HCT116 (cell line): Measurements from ENCODE around the gene SRCIN1. TPM values are rescaled to one million over a fixed set of nuclear protein-coding genes. Genes with fewer than 3 reads are reported as not detected.

ENCODE experiments used
- ATAC-seq: fragments of 200-7000 bp; cut with Tn5 transposase; 2 replicates; pipeline ENCODE4 v1.9.1; 2020; ENCODE audit warnings: mild to moderate bottlenecking, moderate library complexity
- Bru-seq: library from RNA; stranded (reverse); fragments of 400-500 nt; gene quantifications from one replicate; lab custom pipeline; 2021; lab: Mats Ljungman, UMichigan
- BruChase-seq, 2 experiments: library from RNA; stranded (reverse); fragments of 400-500 nt; gene quantifications; one replicate each; lab custom pipeline; 2021; lab: Mats Ljungman, UMichigan
- BruUV-seq: library from RNA; stranded (reverse); fragments of 400-500 nt; replicated peaks from 2 replicates; lab custom pipeline; 2021; lab: Mats Ljungman, UMichigan
- CTCF ChIA-PET: fragments of 300-600 bp; sonication (Branson Sonifier 250); formaldehyde crosslinking; loops from one replicate; lab custom pipeline; 2021; ENCODE audit warnings: antibody characterized with exemption; lab: Charles Lee
- POLR2A ChIA-PET: fragments of 300-600, 350-600 bp; sonication (Branson Sonifier 250); formaldehyde crosslinking; loops from one replicate; lab custom pipeline; 2021; ENCODE audit warnings: antibody characterized with exemption; lab: Charles Lee
- RAD21 ChIA-PET, 2 experiments: fragments of 300-600 bp; sonication (Branson Sonifier 250); formaldehyde crosslinking; loops; one replicate each; lab custom pipeline; 2023; ENCODE audit warnings: low total read pairs in 2 of 2; ENCODE audit not compliant: uncharacterized antibody in 2 of 2, unreplicated experiment in 2 of 2, low non-redundant PET in 1 of 2; lab: Charles Lee
- DNase-seq: peaks from one replicate; pipeline ENCODE4 v3.0.0-alpha.2; 2010; ENCODE audit warnings: low read depth, low spot score
- H2AFZ ChIP-seq: fragments of 200-600 bp; shearing (Covaris generic), sonication (generic); 2 replicates; pipeline ENCODE4 v1.6.1; 2017; ENCODE audit warnings: low read depth, mixed run types, mixed read lengths, antibody characterized with exemption, low read length; ENCODE audit not compliant: poor library complexity, severe bottlenecking
- H3K27ac ChIP-seq: 2 replicates; pipeline ENCODE4 v1.5.1; 2012; ENCODE audit warnings: low read depth, low read length
- H3K27me3 ChIP-seq: fragments of 200-600 bp; sonication (generic); 2 replicates; pipeline ENCODE4 v1.6.1; 2016; ENCODE audit warnings: mixed run types, low read length, mixed read lengths; ENCODE audit not compliant: insufficient read depth
- H3K36me3 ChIP-seq, 2 experiments: fragments of 200-500 bp in 1 of 2; fragments of 200-600 bp in 1 of 2; sonication (Bioruptor generic) in 1 of 2; sonication (generic) in 1 of 2; 2 replicates each; pipeline versions ENCODE4 v1.5.1 to v1.6.1; 2014 to 2016; ENCODE audit warnings: low read length in 2 of 2, inconsistent platforms in 1 of 2, mixed read lengths in 1 of 2, mixed run types in 1 of 2; ENCODE audit not compliant: insufficient read depth in 2 of 2, control insufficient read depth in 1 of 2
- H3K4me1 ChIP-seq, 2 experiments: fragments of 200-600 bp in 1 of 2; sonication (generic) in 1 of 2; 2 replicates each; pipeline versions ENCODE4 v1.5.1 to v1.6.1; 2012 to 2017; ENCODE audit warnings: low read length in 2 of 2, inconsistent platforms in 1 of 2, mild to moderate bottlenecking in 1 of 2, mixed read lengths in 1 of 2, mixed run types in 1 of 2, moderate library complexity in 1 of 2; ENCODE audit not compliant: insufficient read depth in 2 of 2, control insufficient read depth in 1 of 2
- H3K4me2 ChIP-seq: fragments of 200-600 bp; sonication (generic); 2 replicates; pipeline ENCODE4 v1.6.1; 2017; ENCODE audit warnings: mixed run types, low read length, mixed read lengths
- H3K4me3 ChIP-seq, 2 experiments: fragments of 200-600 bp in 1 of 2; sonication (generic) in 1 of 2; replicated peaks in 1 of 2; 2 replicates each; pipeline ENCODE4 v1.5.1; 2011 to 2016; ENCODE audit warnings: low read length in 2 of 2, control low read depth in 1 of 2, low read depth in 1 of 2, mild to moderate bottlenecking in 1 of 2, mixed read lengths in 1 of 2, mixed run types in 1 of 2
- H3K79me2 ChIP-seq: fragments of 200-600 bp; sonication (generic); 2 replicates; pipeline ENCODE4 v1.6.1; 2017; ENCODE audit warnings: mild to moderate bottlenecking, mixed run types, low read length, moderate library complexity, mixed read lengths; ENCODE audit not compliant: insufficient read depth
- H3K9ac ChIP-seq: fragments of 200-600 bp; sonication (generic); 2 replicates; pipeline ENCODE4 v1.6.1; 2016; ENCODE audit warnings: low read length, mixed read lengths
- H3K9me2 ChIP-seq: fragments of 200-600 bp; sonication (generic), shearing (Covaris generic); 2 replicates; pipeline ENCODE4 v1.6.1; 2017; ENCODE audit warnings: mixed run types, mild to moderate bottlenecking, moderate library complexity; ENCODE audit not compliant: insufficient read depth
- H3K9me3 ChIP-seq, 2 experiments: fragments of 200-500 bp in 1 of 2; fragments of 200-600 bp in 1 of 2; sonication (Bioruptor generic) in 1 of 2; sonication (generic) in 1 of 2; 2 replicates each; pipeline ENCODE4 v1.6.1; 2014 to 2017; ENCODE audit warnings: low read length in 2 of 2, mixed read lengths in 2 of 2, inconsistent platforms in 1 of 2, low read depth in 1 of 2, mild to moderate bottlenecking in 1 of 2, mixed run types in 1 of 2, moderate library complexity in 1 of 2; ENCODE audit not compliant: control insufficient read depth in 1 of 2, insufficient read depth in 1 of 2
- H4K20me1 ChIP-seq: fragments of 200-600 bp; sonication (generic), shearing (Covaris generic); 2 replicates; pipeline ENCODE4 v1.6.1; 2017; ENCODE audit warnings: mixed run types, mild to moderate bottlenecking, moderate library complexity; ENCODE audit not compliant: insufficient read depth
- EGR1 ChIP-seq: IDR thresholded peaks from 2 replicates; pipeline ENCODE4 v1.6.1; 2012; ENCODE audit warnings: low read depth
- JUND ChIP-seq: IDR thresholded peaks from 2 replicates; pipeline ENCODE4 v1.6.1; 2012
- POLR2AphosphoS5 ChIP-seq: IDR thresholded peaks from 2 replicates; pipeline ENCODE4 v1.6.1; 2011; ENCODE audit warnings: mild to moderate bottlenecking, low read depth, low read length, moderate library complexity
- RAD21 ChIP-seq: IDR thresholded peaks from 2 replicates; pipeline ENCODE4 v1.6.1; 2012; ENCODE audit warnings: low read depth, mild to moderate bottlenecking
- SIN3A ChIP-seq: IDR thresholded peaks from 2 replicates; pipeline ENCODE4 v1.6.1; 2012; ENCODE audit warnings: low read depth
- TCF7L2 ChIP-seq: IDR thresholded peaks from 2 replicates; pipeline ENCODE4 v1.7.0; 2011; ENCODE audit warnings: borderline replicate concordance, inconsistent platforms; ENCODE audit not compliant: insufficient read depth, insufficient read length; ENCODE audit errors: extremely low read depth
- intact Hi-C: fragments of 100-400 bp; cut with micrococcal nuclease; formaldehyde crosslinking; loops from 2 replicates; pipeline ENCODE4 v1.10.0; 2022
- long read RNA-seq: library from polyadenylated mRNA; unstranded; transcript quantifications from one replicate; pipeline ENCODE4 v2.0.0, GENCODE V29; 2021; ENCODE audit not compliant: unreplicated experiment
- polyA plus RNA-seq: library from polyadenylated mRNA; unstranded; fragments of >200 nt; gene quantifications from 2 replicates; pipeline ENCODE4 v1.2.1, GENCODE V29; 2012; ENCODE audit warnings: missing spikeins
- total RNA-seq: library from RNA; stranded (reverse); gene quantifications from one replicate; pipeline ENCODE4 v1.2.1, GENCODE V29; 2021; ENCODE audit not compliant: unreplicated experiment
- TF ChIP-seq, protein P1 (sequence below), 3 experiments: fragments of 200-600 bp in 1 of 3; sonication (generic) in 1 of 3; IDR thresholded peaks in 2 of 3; conservative IDR thresholded peaks in 1 of 3; 2 replicates each; pipeline ENCODE4 v1.5.1; 2012 to 2017; ENCODE audit warnings: low read depth in 2 of 3, low read length in 2 of 3, antibody characterized with exemption in 1 of 3, borderline replicate concordance in 1 of 3, control low read depth in 1 of 3, mild to moderate bottlenecking in 1 of 3, mixed read lengths in 1 of 3, mixed run types in 1 of 3, moderate library complexity in 1 of 3; ENCODE audit not compliant: insufficient read depth in 1 of 3

The SRCIN1 gene, protein sequence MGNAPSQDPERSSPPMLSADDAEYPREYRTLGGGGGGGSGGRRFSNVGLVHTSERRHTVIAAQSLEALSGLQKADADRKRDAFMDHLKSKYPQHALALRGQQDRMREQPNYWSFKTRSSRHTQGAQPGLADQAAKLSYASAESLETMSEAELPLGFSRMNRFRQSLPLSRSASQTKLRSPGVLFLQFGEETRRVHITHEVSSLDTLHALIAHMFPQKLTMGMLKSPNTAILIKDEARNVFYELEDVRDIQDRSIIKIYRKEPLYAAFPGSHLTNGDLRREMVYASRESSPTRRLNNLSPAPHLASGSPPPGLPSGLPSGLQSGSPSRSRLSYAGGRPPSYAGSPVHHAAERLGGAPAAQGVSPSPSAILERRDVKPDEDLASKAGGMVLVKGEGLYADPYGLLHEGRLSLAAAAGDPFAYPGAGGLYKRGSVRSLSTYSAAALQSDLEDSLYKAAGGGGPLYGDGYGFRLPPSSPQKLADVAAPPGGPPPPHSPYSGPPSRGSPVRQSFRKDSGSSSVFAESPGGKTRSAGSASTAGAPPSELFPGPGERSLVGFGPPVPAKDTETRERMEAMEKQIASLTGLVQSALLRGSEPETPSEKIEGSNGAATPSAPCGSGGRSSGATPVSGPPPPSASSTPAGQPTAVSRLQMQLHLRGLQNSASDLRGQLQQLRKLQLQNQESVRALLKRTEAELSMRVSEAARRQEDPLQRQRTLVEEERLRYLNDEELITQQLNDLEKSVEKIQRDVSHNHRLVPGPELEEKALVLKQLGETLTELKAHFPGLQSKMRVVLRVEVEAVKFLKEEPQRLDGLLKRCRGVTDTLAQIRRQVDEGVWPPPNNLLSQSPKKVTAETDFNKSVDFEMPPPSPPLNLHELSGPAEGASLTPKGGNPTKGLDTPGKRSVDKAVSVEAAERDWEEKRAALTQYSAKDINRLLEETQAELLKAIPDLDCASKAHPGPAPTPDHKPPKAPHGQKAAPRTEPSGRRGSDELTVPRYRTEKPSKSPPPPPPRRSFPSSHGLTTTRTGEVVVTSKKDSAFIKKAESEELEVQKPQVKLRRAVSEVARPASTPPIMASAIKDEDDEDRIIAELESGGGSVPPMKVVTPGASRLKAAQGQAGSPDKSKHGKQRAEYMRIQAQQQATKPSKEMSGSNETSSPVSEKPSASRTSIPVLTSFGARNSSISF
- 10.5 TPM for total RNA-seq
- polyA plus RNA-seq: 5.3 and 6.6 TPM in 2 replicates
- percentile 43 among the genes with signal in this experiment for Bru-seq, nascent RNA
- percentile 36 among the genes with signal in this experiment for BruChase-seq, experiment 1, labeled RNA remaining after a 6-hour chase
- percentile 43 among the genes with signal in this experiment for BruChase-seq, experiment 2, labeled RNA remaining after a 2-hour chase
- long read RNA-seq, partial matches to known transcripts: 1 of 8 reads
- long read RNA-seq, other reads (novel, unspliced or antisense): 6 of 8 reads

DNA sequence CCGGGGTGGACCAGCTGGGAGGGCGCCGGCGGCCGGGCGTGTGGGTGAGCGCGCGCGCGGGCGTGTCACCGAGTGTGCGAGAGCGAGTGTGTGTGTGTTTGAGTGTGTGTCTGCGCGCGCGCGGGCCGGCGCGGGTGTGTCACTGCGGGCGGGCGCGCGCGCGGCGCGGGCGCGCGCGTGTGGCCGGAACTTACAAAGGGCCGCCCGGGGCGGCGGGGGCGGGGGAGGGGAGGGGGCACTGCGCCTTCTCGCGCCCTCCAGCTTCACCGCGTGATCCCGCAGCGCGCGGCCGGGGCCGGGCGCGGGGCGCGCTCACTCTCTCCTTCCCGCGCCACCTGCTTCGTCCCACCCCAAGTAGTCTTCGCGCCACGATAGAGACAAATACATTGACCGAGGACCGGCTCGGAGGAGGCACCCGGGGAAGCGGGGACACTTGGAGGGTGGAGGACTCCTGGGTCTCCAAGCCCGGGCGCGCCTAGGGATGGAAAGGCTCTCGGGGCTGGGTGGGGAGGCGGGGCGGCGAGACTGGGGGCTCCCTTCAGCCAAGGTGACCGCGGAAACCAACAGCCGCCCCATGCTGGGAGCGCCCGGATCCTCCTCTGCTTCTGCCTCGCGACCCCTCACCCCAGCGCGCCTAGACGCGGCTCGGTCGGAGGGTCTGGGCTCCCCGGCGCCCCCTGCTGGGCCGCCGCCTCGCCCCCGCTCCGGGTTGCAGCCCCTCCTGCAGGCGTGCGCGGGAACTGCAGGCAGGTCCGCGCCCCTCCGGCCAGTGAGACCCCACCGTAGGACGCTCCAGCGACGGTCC is at the start of gene SRCIN1:
Gene SRCIN1 (minus strand): TSS at position 112 of the 805 bp plus-strand sequence. CDS start 247 bp downstream, outside the sequence.
- H3K36me3 ChIP-seq: no peaks in the 10 kb centered on the region
- H3K9ac ChIP-seq: peak within 1 kb of the TSS; percentile 58
- ATAC-seq (peak; percentile 66), DNase-seq (no peak)
- peak within 1 kb of the TSS; percentile 95 for H3K4me2 ChIP-seq
- H3K9me2 ChIP-seq: no peaks in the 10 kb centered on the region
- no peaks in the 10 kb centered on the region for H3K9me3 ChIP-seq
- H3K4me3 ChIP-seq: peak within 1 kb of the TSS; percentile 48 to 63
- H3K79me2 ChIP-seq: no peaks in the 10 kb centered on the region
- ChIA-PET CTCF (interaction anchor here (3.1 kb wide), 1 partner anchor 48 kb away, joined by 20 read pairs; no protein-coding TSS in a partner anchor), RAD21 (no interaction called here), POLR2A (interaction anchor here (0.6 kb wide), 1 partner anchor 179 kb away, joined by 3 read pairs; no protein-coding TSS in a partner anchor)
- H3K4me1 ChIP-seq: peaks cover 24 to 39% of the 10 kb centered on the region in 2 experiments
- no peaks in the 10 kb centered on the region for H4K20me1 ChIP-seq
- TF ChIP-seq TCF7L2 (peak; percentile 48), RAD21 (no peak), SIN3A (no peak), POLR2AphosphoS5 (peak; percentile 34; the same call in 1 of the 2 replicates), JUND (no peak), EGR1 (peak; percentile 88)
- TF ChIP-seq, protein P1, sequence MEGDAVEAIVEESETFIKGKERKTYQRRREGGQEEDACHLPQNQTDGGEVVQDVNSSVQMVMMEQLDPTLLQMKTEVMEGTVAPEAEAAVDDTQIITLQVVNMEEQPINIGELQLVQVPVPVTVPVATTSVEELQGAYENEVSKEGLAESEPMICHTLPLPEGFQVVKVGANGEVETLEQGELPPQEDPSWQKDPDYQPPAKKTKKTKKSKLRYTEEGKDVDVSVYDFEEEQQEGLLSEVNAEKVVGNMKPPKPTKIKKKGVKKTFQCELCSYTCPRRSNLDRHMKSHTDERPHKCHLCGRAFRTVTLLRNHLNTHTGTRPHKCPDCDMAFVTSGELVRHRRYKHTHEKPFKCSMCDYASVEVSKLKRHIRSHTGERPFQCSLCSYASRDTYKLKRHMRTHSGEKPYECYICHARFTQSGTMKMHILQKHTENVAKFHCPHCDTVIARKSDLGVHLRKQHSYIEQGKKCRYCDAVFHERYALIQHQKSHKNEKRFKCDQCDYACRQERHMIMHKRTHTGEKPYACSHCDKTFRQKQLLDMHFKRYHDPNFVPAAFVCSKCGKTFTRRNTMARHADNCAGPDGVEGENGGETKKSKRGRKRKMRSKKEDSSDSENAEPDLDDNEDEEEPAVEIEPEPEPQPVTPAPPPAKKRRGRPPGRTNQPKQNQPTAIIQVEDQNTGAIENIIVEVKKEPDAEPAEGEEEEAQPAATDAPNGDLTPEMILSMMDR (IDR thresholded peaks at IDR 0.05 in 2 of 3, conservative IDR thresholded peaks at IDR 0.05 in 1 of 3; ENCODE audit: borderline replicate concordance in 1 of 3, insufficient read depth in 1 of 3, low read depth in 2 of 3, low read length in 2 of 3): peak; percentile 97 to 100 (median 100)
- H3K27ac ChIP-seq: peak within 1 kb of the TSS; percentile 64
- no TSS peak for BruUV-seq
- intact Hi-C loops: no loop called here
- no peaks in the 10 kb centered on the region for H3K27me3 ChIP-seq
- peak within 1 kb of the TSS; percentile 74 for H2AFZ ChIP-seq
